WERI-Rb-1 (cell line): ENCODE results near the gene CDC34.
A peak's percentile ranks its signal among the peaks of the same experiment; 100 is the strongest.

Experiments used
- DNase-seq: peaks from one replicate; pipeline ENCODE4 v3.0.0-alpha.2; 2020
- H3K27ac ChIP-seq: fragments of 250-450 bp; sonication (Bioruptor Pico); 2 replicates; pipeline ENCODE4 v1.5.1; 2020; ENCODE audit warnings: mild to moderate bottlenecking, moderate library complexity
- H3K27me3 ChIP-seq: fragments of 250-450 bp; sonication (Bioruptor Pico); 2 replicates; pipeline ENCODE4 v1.5.1; 2021; ENCODE audit warnings: mild to moderate bottlenecking, low read depth, moderate library complexity; ENCODE audit not compliant: insufficient read depth, severe bottlenecking
- H3K36me3 ChIP-seq: fragments of 250-450 bp; sonication (Bioruptor Pico); 2 replicates; pipeline ENCODE4 v1.5.1; 2020; ENCODE audit warnings: mild to moderate bottlenecking, moderate library complexity
- H3K4me3 ChIP-seq: 2 replicates; pipeline ENCODE4 v1.5.1; 2011; ENCODE audit warnings: low read depth, mild to moderate bottlenecking, control low read depth, low read length
- H3K9me3 ChIP-seq: fragments of 250-450 bp; sonication (Bioruptor Pico); 2 replicates; pipeline ENCODE4 v1.5.1; 2021; ENCODE audit warnings: mild to moderate bottlenecking, moderate library complexity; ENCODE audit not compliant: severe bottlenecking
- CTCF ChIP-seq: IDR thresholded peaks from 2 replicates; pipeline ENCODE4 v1.5.1; 2011; ENCODE audit warnings: low read depth, mild to moderate bottlenecking, control low read depth, inconsistent platforms, low read length

The CDC34 gene

DNA sequence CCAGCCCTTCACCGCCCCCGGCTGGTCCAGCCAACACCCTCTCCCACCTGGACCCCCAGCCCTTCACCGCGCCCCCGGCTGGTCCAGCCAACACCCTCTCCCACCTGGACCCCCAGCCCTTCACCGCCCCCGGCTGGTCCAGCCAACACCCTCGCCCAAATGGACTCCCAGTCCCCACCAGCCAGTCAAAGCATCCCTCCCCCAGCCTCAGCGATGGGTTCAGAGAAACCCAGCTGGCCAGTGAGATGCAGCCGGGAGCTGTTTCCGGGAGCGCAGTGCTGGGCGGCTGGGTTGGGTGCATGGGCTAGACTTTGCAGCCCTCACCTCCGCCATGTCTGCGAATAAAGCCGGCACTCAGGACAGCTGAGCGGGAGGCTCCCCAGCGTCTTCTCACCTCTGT, 6.5 kb upstream of the CDC34 start:
- H3K27me3 ChIP-seq: no peaks in the 10 kb centered on the region
- H3K27ac ChIP-seq: no peak overlapping the region
- H3K4me3 ChIP-seq: no peak overlapping the region
- no peak for TF ChIP-seq CTCF
- DNase-seq: no peak
- H3K9me3 ChIP-seq: peaks cover 21% of the 10 kb centered on the region
- no peaks in the 10 kb centered on the region; the same call in 1 of the 2 replicates for H3K36me3 ChIP-seq

DNA sequence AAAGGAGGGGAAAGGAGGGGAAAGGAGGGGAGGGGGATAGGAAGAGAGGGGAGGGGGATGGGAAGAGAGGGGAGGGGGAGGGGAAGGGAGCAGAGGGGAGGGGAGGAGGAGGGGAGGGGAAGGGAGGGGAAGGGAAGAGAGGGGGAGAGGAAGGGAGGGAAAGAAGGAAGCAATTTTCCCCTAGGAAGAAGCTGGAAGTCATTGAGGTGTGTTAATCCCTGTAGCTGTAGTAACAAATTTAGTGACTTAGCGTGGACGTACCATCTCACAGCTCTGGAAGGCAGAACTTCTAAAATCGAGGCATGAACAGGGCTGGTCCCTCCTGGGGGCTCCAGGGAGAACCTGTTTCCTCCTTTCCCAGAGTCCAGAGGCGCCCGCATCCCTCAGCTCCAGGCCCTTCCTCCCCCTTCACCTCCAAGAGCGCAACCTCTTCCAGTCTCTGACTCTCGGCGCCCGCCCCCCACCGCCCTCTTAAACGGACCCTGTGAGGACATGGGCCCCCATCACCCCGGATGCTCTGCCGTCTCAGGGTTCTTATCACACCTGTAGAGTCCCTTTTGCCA, 5.6 kb upstream of the CDC34 start:
- Histone ChIP-seq H3K9me3 (peaks cover 19% of the 10 kb centered on the region), H3K36me3 (no peaks in the 10 kb centered on the region), H3K27ac (no peak overlapping the region), H3K4me3 (no peak overlapping the region), H3K27me3 (no peaks in the 10 kb centered on the region)
- no peak for DNase-seq
- no peak for TF ChIP-seq CTCF

GRCh38 chr19:530134-531008, 1.2 kb upstream of the CDC34 start:
- no peaks in the 10 kb centered on the region for H3K27me3 ChIP-seq
- H3K36me3 ChIP-seq: peaks cover 15% of the 10 kb centered on the region
- TF ChIP-seq CTCF: no peak
- peak overlapping the region; percentile 96 for H3K27ac ChIP-seq
- no peak for DNase-seq
- no peaks in the 10 kb centered on the region for H3K9me3 ChIP-seq
- peak overlapping the region; percentile 57 for H3K4me3 ChIP-seq

DNA sequence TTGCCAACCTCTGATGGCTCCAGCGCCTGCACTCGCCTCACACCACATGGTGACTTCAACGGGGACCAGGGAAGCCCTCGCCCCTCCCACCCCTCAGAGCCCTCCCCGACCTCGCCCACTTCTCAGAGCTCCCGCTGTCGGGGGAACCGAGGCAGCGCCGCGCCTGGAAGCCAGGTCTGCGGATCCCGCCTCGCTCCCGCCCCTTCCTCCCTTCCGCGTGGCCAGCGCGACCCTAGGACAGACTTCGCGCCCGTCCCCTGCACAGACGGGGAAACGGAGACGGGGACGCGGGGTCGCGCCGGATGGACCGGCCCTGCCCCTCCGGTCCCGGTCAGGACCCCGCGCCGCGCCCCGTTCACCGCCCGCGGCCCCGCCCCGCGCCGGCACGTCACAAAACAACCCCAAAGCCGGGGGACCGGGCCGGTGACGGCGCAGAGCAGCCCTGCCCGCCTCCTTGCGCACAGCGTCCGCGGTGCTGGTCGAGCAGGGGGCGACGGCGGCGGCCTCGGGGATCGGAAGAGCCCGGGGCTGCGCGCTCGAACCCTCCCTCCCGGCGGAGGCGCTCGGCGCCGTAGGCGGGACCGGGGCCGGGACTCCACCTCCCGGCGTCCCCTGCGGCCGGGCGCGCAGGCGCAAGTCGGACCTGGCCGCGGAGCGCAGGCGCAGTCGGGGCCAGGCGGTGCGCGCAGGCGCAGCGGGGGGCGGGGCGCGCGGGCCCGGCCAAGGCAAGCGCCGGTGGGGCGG, 379 bp upstream of the CDC34 start:
- Histone ChIP-seq H3K27me3 (no peaks in the 10 kb centered on the region), H3K4me3 (peak overlapping the region; percentile 57), H3K36me3 (peaks cover 21% of the 10 kb centered on the region), H3K27ac (peak overlapping the region; percentile 96), H3K9me3 (no peaks in the 10 kb centered on the region)
- peak; percentile 94 for DNase-seq
- TF ChIP-seq CTCF: 0 out of 2 replicates have a peak, but pooled peaks have one; percentile 22

DNA sequence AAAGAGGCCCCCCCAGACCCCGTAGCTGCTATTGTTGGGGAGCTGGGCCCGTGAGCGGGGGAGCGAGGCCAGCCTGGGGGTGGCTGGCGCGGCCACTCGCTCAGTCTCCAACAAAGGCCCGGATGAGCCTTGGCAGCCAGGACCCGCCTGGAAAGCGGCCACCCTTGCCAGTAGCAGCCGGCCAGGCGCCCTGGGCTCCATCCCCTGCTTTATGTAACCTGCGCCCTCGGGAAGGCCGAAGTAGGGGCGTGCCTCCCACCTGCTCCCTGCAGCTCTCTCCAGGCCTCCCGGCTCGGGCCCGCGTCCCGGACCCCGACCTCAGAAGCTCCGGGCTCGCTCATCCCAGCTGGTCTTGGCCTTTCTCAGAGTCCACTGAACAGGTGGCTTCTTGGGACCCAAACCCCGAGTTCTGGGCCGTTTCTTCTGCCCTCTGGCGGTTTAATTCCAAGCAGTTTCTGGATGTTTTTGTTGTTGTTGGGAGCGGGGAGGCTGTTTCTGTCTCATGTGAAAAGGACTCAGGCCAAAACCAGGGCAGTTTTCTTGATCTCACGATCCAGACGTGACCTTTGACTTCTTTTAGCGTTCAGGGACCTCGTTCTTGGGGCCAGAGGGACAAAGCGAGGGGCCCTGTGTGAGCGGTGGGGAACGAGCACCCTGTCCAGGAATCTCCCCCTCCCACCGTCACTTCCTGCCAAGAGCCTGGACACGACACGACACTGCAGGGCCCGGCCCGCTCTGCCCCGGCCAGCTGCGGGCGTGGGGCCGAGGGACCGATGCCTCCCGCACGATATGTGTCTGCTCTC, 1.2 kb downstream of the CDC34 start:
- peak overlapping the region; percentile 90 for H3K27ac ChIP-seq
- DNase-seq: peak; percentile 72
- H3K9me3 ChIP-seq: no peaks in the 10 kb centered on the region
- peaks cover 33% of the 10 kb centered on the region for H3K36me3 ChIP-seq
- no peaks in the 10 kb centered on the region for H3K27me3 ChIP-seq
- H3K4me3 ChIP-seq: peak overlapping the region; percentile 89
- peak; percentile 59 for TF ChIP-seq CTCF
